Islet precursor cell (in vitro differentiated cells): ENCODE measurements around the gene GOLGA6D.
A peak's percentile ranks its signal among the peaks of the same experiment; 100 is the strongest.
"Not testable (repeated sequence)": the region's sequence is repeated elsewhere in the genome, so short reads cannot be mapped to it uniquely, and the experiment has no call there.

Experiments
- DNase-seq: peaks from one replicate; pipeline ENCODE4 v3.0.0-alpha.2; 2018

Gene GOLGA6D

GRCh38 chr15:75282572-75282971, at the start of gene GOLGA6D:
GOLGA6D (plus strand) TSS chr15:75282835; CDS start chr15:75282876, 41 bp downstream.
- not testable (repeated sequence) for DNase-seq

GRCh38 chr15:75233504-75234190, 49.0 kb upstream of the GOLGA6D start:
- no peak for DNase-seq

- no peak for DNase-seq
Measured at GRCh38 chr15:75234191-75234810, 48.3 kb upstream of the GOLGA6D start.

GRCh38 chr15:75235051-75235673, 47.5 kb upstream of the GOLGA6D start:
- no peak for DNase-seq

- no peak for DNase-seq
Measured at GRCh38 chr15:75235760-75236729, 46.6 kb upstream of the GOLGA6D start.

GRCh38 chr15:75237316-75237982, 45.2 kb upstream of the GOLGA6D start:
- no peak for DNase-seq

- no peak for DNase-seq
Measured at GRCh38 chr15:75238150-75238549, 44.5 kb upstream of the GOLGA6D start.

GRCh38 chr15:75245741-75246140, 36.9 kb upstream of the GOLGA6D start:
- not testable (repeated sequence) for DNase-seq

- not testable (repeated sequence) for DNase-seq
Measured at GRCh38 chr15:75248991-75249390, 33.6 kb upstream of the GOLGA6D start.

GRCh38 chr15:75249726-75250125, 32.9 kb upstream of the GOLGA6D start:
- no peak for DNase-seq

- DNase-seq, result peak; percentile 31
Measured at GRCh38 chr15:75251343-75251742, 31.3 kb upstream of the GOLGA6D start.

GRCh38 chr15:75252285-75252684, 30.4 kb upstream of the GOLGA6D start:
- not testable (repeated sequence) for DNase-seq

GRCh38 chr15:75258034-75258433, 24.6 kb upstream of the GOLGA6D start, which contains the start of gene GOLGA6C:
GOLGA6C (plus strand) TSS chr15:75258334; CDS start chr15:75258599, 265 bp downstream.
- not testable (repeated sequence) for DNase-seq

- not testable (repeated sequence) for DNase-seq
Measured at GRCh38 chr15:75258620-75259343, 23.9 kb upstream of the GOLGA6D start.

- not testable (repeated sequence) for DNase-seq
Measured at GRCh38 chr15:75259873-75260272, 22.8 kb upstream of the GOLGA6D start.

GRCh38 chr15:75273751-75274359, 8.8 kb upstream of the GOLGA6D start:
- DNase-seq, result not testable (repeated sequence)

- DNase-seq, result peak; percentile 57
Measured at GRCh38 chr15:75274509-75275107, 8.0 kb upstream of the GOLGA6D start.

- peak; percentile 40 for DNase-seq
Measured at GRCh38 chr15:75275617-75276016, 7.0 kb upstream of the GOLGA6D start.

- peak; percentile 12 for DNase-seq
Measured at GRCh38 chr15:75278497-75278896, 4.1 kb upstream of the GOLGA6D start.

GRCh38 chr15:75284152-75284551, 1.5 kb downstream of the GOLGA6D start:
- DNase-seq, result not testable (repeated sequence)
